Fibroblast of lung (primary cell): ENCODE data around the gene BCL6.

ENCODE experiments used
- CTCF ChIP-seq, 2 donors: IDR thresholded peaks in 1 of 2; conservative IDR thresholded peaks in 1 of 2; 1 replicate in 1 of 2; 2 replicates in 1 of 2; pipeline ENCODE4 v1.5.1; 2011 to 2012; ENCODE audit warnings: low read length in 2 of 2, control low read depth in 1 of 2, inconsistent platforms in 1 of 2, low read depth in 1 of 2, mild to moderate bottlenecking in 1 of 2
- EZH2 ChIP-seq: IDR thresholded peaks from 2 replicates; pipeline ENCODE4 v1.5.1; 2012; ENCODE audit warnings: low read length, control low read depth, mild to moderate bottlenecking; ENCODE audit errors: missing control alignments

GRCh38 chr3:187781001-187781400, 35.7 kb upstream of the BCL6 start:
- TF ChIP-seq CTCF (conservative IDR thresholded peaks at IDR 0.05 in 1 of 2, IDR thresholded peaks at IDR 0.05 in 1 of 2; ENCODE audit: low read depth in 1 of 2, low read length in 2 of 2) = no peak
- TF ChIP-seq EZH2 = no peak
